ENCODE data around the gene LIN9.
A peak's percentile ranks its signal among the peaks of the same experiment; 100 is the strongest.
"Not testable (repeated sequence)": the region's sequence is repeated elsewhere in the genome, so short reads cannot be mapped to it uniquely, and the experiment has no call there.

LIN9 gene

GRCh38 chr1:226272233-226272902 is 36.6 kb downstream of the LIN9 start:
- DNase-seq (ENCODE audit: low spot score) = not testable (repeated sequence)

GRCh38 chr1:226268421-226269124 is 40.4 kb downstream of the LIN9 start:
- DNase-seq (ENCODE audit: low spot score) = no peak

GRCh38 chr1:226261818-226262217 is 47.1 kb downstream of the LIN9 start:
- no peak for DNase-seq (ENCODE audit: low spot score)

DNA sequence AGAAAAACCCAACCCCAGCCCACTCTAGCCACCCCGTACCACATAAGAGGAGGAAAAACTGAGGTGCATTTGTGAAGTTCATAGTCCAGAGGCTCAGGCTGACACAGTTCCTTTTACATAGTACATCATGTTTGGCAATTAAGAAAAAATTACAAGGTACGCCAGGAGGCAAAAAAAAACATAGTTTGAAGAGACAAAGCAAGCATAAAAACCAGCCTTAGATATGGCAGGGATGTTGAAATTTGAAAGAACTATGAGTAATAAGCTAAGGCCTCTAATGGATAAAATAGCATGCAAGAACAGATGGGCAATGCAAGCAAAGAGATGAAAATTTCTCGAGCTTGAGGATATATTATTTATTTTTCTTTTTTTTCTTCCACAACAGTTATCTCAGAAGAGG is 53.6 kb downstream of the LIN9 start:
- no peak for DNase-seq (ENCODE audit: low spot score)

DNA sequence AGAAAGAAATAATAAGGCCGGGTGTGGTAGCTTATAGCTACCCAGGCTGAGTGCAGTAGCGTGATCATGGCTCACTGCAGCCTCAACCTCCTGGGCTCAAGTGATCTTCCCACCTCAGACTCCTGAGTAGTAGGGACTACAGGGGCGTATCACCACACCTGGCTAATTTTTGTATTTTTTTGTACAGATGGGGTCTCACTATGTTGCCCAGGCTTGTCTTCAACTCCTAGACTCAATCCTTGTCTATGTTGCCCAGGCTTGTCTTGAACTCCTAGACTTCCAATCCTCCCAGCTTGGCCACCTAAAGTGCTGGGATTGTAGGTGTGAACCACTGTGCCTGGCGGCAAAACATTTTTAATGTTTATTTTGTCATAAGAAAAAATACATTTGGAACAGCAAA is 55.0 kb downstream of the LIN9 start:
- no peak for DNase-seq (ENCODE audit: low spot score)

DNA sequence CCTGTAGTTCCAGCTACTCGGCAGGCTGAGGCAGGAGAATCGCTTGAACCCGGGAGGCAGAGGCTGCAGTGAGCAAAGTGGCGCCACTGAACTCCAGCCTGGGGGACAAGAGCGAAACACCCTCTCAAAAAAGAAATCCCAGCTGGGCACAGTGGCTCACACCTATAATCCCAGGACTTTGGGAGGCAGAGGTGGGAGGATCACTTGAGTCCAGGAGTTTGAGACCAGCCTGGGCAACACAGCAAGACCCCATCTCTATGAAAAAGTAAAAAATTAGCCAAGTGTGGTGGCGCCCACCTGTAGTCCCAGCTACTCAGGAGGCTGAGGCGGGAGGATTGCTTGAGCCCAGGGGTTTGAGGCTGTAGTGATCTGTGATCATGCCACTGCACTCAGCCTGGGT is 56.1 kb downstream of the LIN9 start:
- DNase-seq (ENCODE audit: low spot score) = not testable (repeated sequence)

GRCh38 chr1:226250511-226250910 is 58.5 kb downstream of the LIN9 start:
- DNase-seq (ENCODE audit: low spot score) = no peak

- DNase-seq (ENCODE audit: low spot score) = no peak
Observed at GRCh38 chr1:226248796-226249195, 60.2 kb downstream of the LIN9 start.

DNA sequence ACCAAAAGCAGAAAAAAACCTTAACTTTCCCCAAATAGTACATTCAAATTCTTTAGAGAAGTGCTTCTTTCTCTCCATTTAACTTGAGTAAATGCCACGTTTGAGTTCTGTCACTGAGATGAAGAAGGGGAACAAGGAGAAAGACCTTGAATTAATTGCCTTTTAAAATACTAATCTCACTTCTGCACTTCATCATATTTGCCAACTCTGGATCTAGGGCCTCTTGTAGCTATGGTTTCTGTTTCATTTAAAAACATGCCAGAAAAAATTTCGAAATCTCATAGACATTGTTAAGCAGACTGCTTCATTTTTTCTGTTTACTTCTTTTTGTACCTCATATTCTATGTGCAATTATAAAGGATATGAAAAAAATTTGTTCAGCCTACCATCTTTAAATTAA is 60.9 kb downstream of the LIN9 start:
- no peak for DNase-seq (ENCODE audit: low spot score)

- no peak for DNase-seq (ENCODE audit: low spot score)
Observed at GRCh38 chr1:226239421-226239820, 69.5 kb downstream of the LIN9 start.

GRCh38 chr1:226236826-226237225 is 72.1 kb downstream of the LIN9 start:
- DNase-seq (ENCODE audit: low spot score) = no peak

- no peak for DNase-seq (ENCODE audit: low spot score)
Observed at GRCh38 chr1:226233806-226234205, 75.2 kb downstream of the LIN9 start.

GRCh38 chr1:226233293-226233692 is 75.7 kb downstream of the LIN9 start:
- DNase-seq (ENCODE audit: low spot score) = no peak

DNA sequence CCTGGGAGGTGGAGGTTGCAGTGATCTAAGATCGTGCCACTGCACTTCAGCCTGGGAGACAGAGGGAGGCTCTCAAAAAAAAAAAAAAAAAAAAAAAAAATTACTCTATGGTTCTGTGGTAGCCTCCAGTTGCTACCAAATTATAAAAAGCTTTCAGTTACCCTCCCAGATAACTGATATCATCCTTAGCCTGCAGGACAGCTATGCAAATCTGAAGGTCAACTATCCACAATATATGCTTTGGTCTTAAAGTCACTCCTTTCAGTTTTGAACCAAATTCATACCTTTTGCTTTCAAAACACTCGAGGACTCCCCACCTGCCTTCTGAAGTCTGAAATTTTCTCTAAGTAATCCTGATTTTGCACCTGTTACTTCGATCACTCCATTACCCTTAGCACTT is 82.4 kb downstream of the LIN9 start:
- DNase-seq (ENCODE audit: low spot score) = no peak

GRCh38 chr1:226223786-226224244 is 85.1 kb downstream of the LIN9 start:
- peak; percentile 63 for DNase-seq (ENCODE audit: low spot score)

DNA sequence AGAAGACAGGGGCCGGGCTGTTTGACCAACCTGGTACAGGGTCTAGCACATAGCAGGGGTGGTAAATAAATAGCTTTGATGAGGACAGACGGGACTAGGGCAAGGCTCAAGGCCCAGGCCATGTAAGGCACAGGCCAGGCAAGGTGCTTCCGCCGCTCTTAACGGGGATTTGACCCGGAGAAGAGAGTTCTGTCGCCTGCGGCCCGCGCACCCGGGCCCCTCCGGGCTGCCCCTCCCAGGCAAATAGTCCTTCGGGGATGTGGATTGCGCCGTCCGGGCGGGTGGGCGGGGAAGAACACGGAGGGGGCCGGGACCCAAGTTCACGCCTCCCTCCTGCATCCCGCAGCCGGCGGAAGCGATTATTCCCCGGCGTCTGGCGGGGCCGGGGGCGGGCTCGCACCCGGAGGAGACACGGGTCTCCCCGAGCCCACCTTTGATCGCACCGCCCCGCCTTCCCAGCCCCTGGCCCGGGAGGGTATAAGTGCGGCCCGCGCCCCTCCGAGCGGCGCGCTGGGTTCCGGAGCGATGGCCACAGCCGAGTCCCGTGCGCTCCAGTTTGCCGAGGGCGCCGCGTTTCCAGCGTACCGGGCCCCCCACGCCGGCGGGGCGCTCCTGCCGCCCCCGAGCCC is 85.7 kb downstream of the LIN9 start, which contains the start of gene MIXL1:
Gene MIXL1 (plus strand): TSS at position 508 of the 629 bp plus-strand sequence. CDS start 18 bp downstream, at position 526.
- peak; percentile 64 for DNase-seq (ENCODE audit: low spot score)

DNA sequence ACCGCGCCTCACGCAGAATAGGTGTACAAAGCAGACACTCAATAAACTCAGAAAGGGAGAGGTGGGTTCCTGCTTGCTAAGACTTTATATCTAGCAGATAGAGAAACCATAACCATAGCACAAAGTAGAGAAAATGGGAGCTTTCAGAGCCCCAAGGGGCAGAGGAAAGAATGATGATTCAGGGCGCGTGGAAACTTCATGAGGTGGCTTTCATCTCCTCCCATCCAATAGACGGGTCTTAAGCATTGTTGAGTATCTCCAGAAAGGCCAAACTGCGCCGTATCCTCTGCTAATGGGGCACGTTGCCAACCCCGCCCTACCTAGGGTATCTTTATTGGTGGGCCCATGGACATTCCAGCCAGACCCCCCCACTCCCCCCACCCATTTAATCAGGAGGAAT is 86.3 kb downstream of the LIN9 start:
- no peak for DNase-seq (ENCODE audit: low spot score)

GRCh38 chr1:226220473-226221189 is 88.3 kb downstream of the LIN9 start:
- DNase-seq (ENCODE audit: low spot score) = no peak

DNA sequence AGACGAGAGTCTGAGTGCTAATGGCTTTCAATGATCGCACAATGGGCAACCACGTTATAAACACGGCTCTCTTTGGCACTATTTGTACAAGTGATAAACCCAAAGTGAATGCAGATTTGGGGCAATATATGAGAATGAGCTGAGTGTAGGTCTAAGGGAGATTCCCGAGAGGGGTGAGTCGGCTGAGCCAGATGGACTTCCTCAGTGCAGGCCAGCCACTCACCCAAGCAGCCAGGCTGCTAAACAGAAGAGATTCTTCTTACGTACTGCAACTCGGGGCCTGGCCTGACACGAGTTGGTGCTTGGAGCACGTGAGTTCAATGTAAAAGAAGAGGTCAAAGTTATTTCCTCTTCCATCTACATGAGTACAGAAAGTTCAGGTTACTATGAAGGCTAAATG is 91.7 kb downstream of the LIN9 start:
- DNase-seq (ENCODE audit: low spot score) = no peak

GRCh38 chr1:226216056-226216455 is 92.9 kb downstream of the LIN9 start:
- DNase-seq (ENCODE audit: low spot score) = no peak

GRCh38 chr1:226215239-226215638 is 93.7 kb downstream of the LIN9 start:
- no peak for DNase-seq (ENCODE audit: low spot score)

DNA sequence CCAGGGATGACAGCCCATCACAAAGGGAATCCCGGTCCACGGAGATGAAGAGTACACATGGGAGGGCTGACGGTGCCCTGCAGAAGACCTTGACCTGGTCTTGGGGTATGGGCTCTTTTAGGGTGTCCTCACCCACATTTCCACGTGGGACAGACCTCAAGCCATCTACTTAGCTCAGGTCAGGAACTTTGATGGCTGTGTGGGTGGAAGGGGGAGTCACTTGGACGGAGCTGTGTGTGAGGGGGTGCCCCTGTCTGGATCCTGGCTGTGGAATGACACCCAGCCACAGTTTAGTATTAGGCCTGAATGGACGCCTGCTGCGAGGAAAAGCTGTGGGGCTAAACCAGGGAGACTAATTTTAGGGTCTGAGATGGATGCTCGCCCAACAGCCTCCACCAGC is 96.4 kb downstream of the LIN9 start:
- no peak for DNase-seq (ENCODE audit: low spot score)
